Neural crest cell (in vitro differentiated cells): ENCODE measurements around the gene OAT. TPM values are rescaled to one million over a fixed set of nuclear protein-coding genes. Genes with fewer than 3 reads are reported as not detected.

Experiments used
- DNase-seq: peaks from one replicate; pipeline ENCODE4 v3.0.0; 2021; ENCODE audit warnings: low read depth, mixed read lengths, low spot score
- H3K27ac Mint-ChIP-seq: one replicate; pipeline ENCODE4 v1.8.0; 2021; ENCODE audit warnings: mild to moderate bottlenecking, mixed read lengths; ENCODE audit not compliant: unreplicated experiment
- H3K27me3 Mint-ChIP-seq: 2 replicates; pipeline ENCODE4 v1.8.0; 2021; ENCODE audit warnings: low read depth, mild to moderate bottlenecking, mixed read lengths
- H3K36me3 Mint-ChIP-seq: 2 replicates; pipeline ENCODE4 v1.8.0; 2021; ENCODE audit warnings: low read depth, mild to moderate bottlenecking, mixed read lengths
- H3K4me1 Mint-ChIP-seq: 2 replicates; pipeline ENCODE4 v1.8.0; 2021; ENCODE audit warnings: mixed read lengths
- H3K4me3 Mint-ChIP-seq: one replicate; pipeline ENCODE4 v1.8.0; 2021; ENCODE audit warnings: mild to moderate bottlenecking, mixed read lengths
- H3K9me3 Mint-ChIP-seq: 2 replicates; pipeline ENCODE4 v1.8.0; 2021; ENCODE audit warnings: mixed read lengths
- CTCF ChIP-seq: fragments of 200-600 bp; sonication (generic); conservative IDR thresholded peaks from 2 replicates; pipeline ENCODE4 v1.5.0; 2021; ENCODE audit warnings: antibody characterized with exemption, mild to moderate bottlenecking
- total RNA-seq: library from RNA; stranded (reverse); gene quantifications from 2 replicates; pipeline ENCODE4 v1.2.1, GENCODE V29; 2021

Gene OAT
- total RNA-seq, 1 donor from 2014 or later = 42.5 TPM

- Mint-ChIP-seq H3K4me1 (peaks cover 21% of the 10 kb centered on the region), H3K9me3 (no peaks in the 10 kb centered on the region), H3K36me3 (no peaks in the 10 kb centered on the region), H3K27ac (no peak overlapping the region), H3K27me3 (peaks cover 50% of the 10 kb centered on the region), H3K4me3 (no peak overlapping the region)
- DNase-seq = no peak
- no peak for TF ChIP-seq CTCF
Observed at GRCh38 chr10:124458889-124459288, 40.2 kb upstream of the OAT start.

- Mint-ChIP-seq H3K36me3 (no peaks in the 10 kb centered on the region), H3K27me3 (peaks cover 54% of the 10 kb centered on the region), H3K4me1 (peaks cover 21% of the 10 kb centered on the region), H3K9me3 (no peaks in the 10 kb centered on the region), H3K4me3 (no peak overlapping the region), H3K27ac (no peak overlapping the region)
- DNase-seq = no peak
- no peak for TF ChIP-seq CTCF
Observed at GRCh38 chr10:124458473-124458872, 39.8 kb upstream of the OAT start.

- DNase-seq = no peak
- H3K27ac Mint-ChIP-seq = no peak overlapping the region
- no peak overlapping the region for H3K4me3 Mint-ChIP-seq
- no peak for TF ChIP-seq CTCF
- H3K27me3 Mint-ChIP-seq = peaks cover 82% of the 10 kb centered on the region
- no peaks in the 10 kb centered on the region for H3K36me3 Mint-ChIP-seq
- peaks cover 24% of the 10 kb centered on the region for H3K4me1 Mint-ChIP-seq
- no peaks in the 10 kb centered on the region for H3K9me3 Mint-ChIP-seq
Observed at GRCh38 chr10:124455441-124455840, 36.7 kb upstream of the OAT start.

GRCh38 chr10:124453960-124454610 is 35.4 kb upstream of the OAT start:
- DNase-seq = no peak
- Mint-ChIP-seq H3K27ac (no peak overlapping the region), H3K4me3 (peak overlapping the region; percentile 26), H3K4me1 (peaks cover 31% of the 10 kb centered on the region), H3K27me3 (peaks cover 92% of the 10 kb centered on the region), H3K9me3 (no peaks in the 10 kb centered on the region), H3K36me3 (no peaks in the 10 kb centered on the region)
- TF ChIP-seq CTCF = no peak

GRCh38 chr10:124451276-124451675 is 32.6 kb upstream of the OAT start:
- no peak for TF ChIP-seq CTCF
- peak overlapping the region; percentile 56 for H3K4me3 Mint-ChIP-seq
- peaks cover 35% of the 10 kb centered on the region for H3K4me1 Mint-ChIP-seq
- H3K9me3 Mint-ChIP-seq = no peaks in the 10 kb centered on the region
- no peaks in the 10 kb centered on the region for H3K36me3 Mint-ChIP-seq
- H3K27me3 Mint-ChIP-seq = peaks cover 96% of the 10 kb centered on the region
- no peak for DNase-seq
- H3K27ac Mint-ChIP-seq = no peak overlapping the region

GRCh38 chr10:124450783-124451057 is 32.0 kb upstream of the OAT start:
- Mint-ChIP-seq H3K36me3 (no peaks in the 10 kb centered on the region), H3K4me1 (peaks cover 34% of the 10 kb centered on the region), H3K4me3 (peak overlapping the region; percentile 78), H3K27me3 (peaks cover 96% of the 10 kb centered on the region), H3K27ac (no peak overlapping the region), H3K9me3 (no peaks in the 10 kb centered on the region)
- DNase-seq = no peak
- no peak for TF ChIP-seq CTCF
